Parathyroid adenoma (tissue), 2 donors: ENCODE results near the gene WDR5.

Source experiments
- H2AFZ ChIP-seq: fragments of 300-600 bp; sonication (generic); one replicate; pipeline ENCODE4 v1.7.0; 2017; ENCODE audit warnings: antibody characterized with exemption, mild to moderate bottlenecking
- H3K27ac ChIP-seq: fragments of 300-600 bp; sonication (generic); one replicate; pipeline ENCODE4 v1.7.0; 2017
- H3K27me3 ChIP-seq: fragments of 300-600 bp; sonication (generic); one replicate; pipeline ENCODE4 v1.7.0; 2017; ENCODE audit warnings: low read length; ENCODE audit not compliant: control insufficient read depth, insufficient read depth
- H3K36me3 ChIP-seq: fragments of 300-600 bp; sonication (generic); one replicate; pipeline ENCODE4 v1.7.0; 2017; ENCODE audit warnings: low read length; ENCODE audit not compliant: control insufficient read depth, insufficient read depth
- H3K4me1 ChIP-seq: fragments of 300-600 bp; sonication (generic); one replicate; pipeline ENCODE4 v1.7.0; 2017; ENCODE audit warnings: control low read depth
- H3K4me2 ChIP-seq: fragments of 300-600 bp; sonication (generic); one replicate; pipeline ENCODE4 v1.7.0; 2017; ENCODE audit warnings: low read length
- H3K4me3 ChIP-seq: fragments of 300-600 bp; sonication (generic); one replicate; pipeline ENCODE4 v1.7.0; 2017; ENCODE audit warnings: low read depth, low read length
- H3K79me2 ChIP-seq: fragments of 300-600 bp; sonication (generic); one replicate; pipeline ENCODE4 v1.7.0; 2017; ENCODE audit warnings: control low read depth
- H3K9ac ChIP-seq: fragments of 300-600 bp; sonication (generic); one replicate; pipeline ENCODE4 v1.7.0; 2017; ENCODE audit warnings: mild to moderate bottlenecking
- H3K9me3 ChIP-seq: fragments of 300-600 bp; sonication (generic); one replicate; pipeline ENCODE4 v1.7.0; 2017; ENCODE audit warnings: low read length; ENCODE audit not compliant: control insufficient read depth
- TF ChIP-seq, protein P1 (sequence below): fragments of 300-600 bp; sonication (generic); IDR thresholded peaks from one replicate; pipeline ENCODE4 v1.7.0; 2017; ENCODE audit warnings: antibody characterized with exemption, mild to moderate bottlenecking
- donor health status: primary hyperparathyroidism.

Gene WDR5

GRCh38 chr9:134152022-134152448 lies 16.2 kb downstream of the WDR5 start:
- Histone ChIP-seq H3K27ac (no peak overlapping the region), H3K4me1 (no peaks in the 10 kb centered on the region), H3K4me3 (no peak overlapping the region), H3K36me3 (no peaks in the 10 kb centered on the region), H3K9ac (no peak overlapping the region), H3K27me3 (no peaks in the 10 kb centered on the region), H3K4me2 (no peak overlapping the region), H2AFZ (no peak overlapping the region), H3K79me2 (no peaks in the 10 kb centered on the region), H3K9me3 (no peaks in the 10 kb centered on the region)
- TF ChIP-seq, protein P1, sequence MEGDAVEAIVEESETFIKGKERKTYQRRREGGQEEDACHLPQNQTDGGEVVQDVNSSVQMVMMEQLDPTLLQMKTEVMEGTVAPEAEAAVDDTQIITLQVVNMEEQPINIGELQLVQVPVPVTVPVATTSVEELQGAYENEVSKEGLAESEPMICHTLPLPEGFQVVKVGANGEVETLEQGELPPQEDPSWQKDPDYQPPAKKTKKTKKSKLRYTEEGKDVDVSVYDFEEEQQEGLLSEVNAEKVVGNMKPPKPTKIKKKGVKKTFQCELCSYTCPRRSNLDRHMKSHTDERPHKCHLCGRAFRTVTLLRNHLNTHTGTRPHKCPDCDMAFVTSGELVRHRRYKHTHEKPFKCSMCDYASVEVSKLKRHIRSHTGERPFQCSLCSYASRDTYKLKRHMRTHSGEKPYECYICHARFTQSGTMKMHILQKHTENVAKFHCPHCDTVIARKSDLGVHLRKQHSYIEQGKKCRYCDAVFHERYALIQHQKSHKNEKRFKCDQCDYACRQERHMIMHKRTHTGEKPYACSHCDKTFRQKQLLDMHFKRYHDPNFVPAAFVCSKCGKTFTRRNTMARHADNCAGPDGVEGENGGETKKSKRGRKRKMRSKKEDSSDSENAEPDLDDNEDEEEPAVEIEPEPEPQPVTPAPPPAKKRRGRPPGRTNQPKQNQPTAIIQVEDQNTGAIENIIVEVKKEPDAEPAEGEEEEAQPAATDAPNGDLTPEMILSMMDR = no peak

- H3K4me2 ChIP-seq = no peak overlapping the region
- no peaks in the 10 kb centered on the region for H3K27me3 ChIP-seq
- H3K36me3 ChIP-seq = no peaks in the 10 kb centered on the region
- H3K27ac ChIP-seq = no peak overlapping the region
- no peak overlapping the region for H3K9ac ChIP-seq
- no peak overlapping the region for H2AFZ ChIP-seq
- no peaks in the 10 kb centered on the region for H3K4me1 ChIP-seq
- H3K4me3 ChIP-seq = no peak overlapping the region
- H3K79me2 ChIP-seq = no peaks in the 10 kb centered on the region
- no peaks in the 10 kb centered on the region for H3K9me3 ChIP-seq
- TF ChIP-seq, protein P1 = no peak
Measured at GRCh38 chr9:134152488-134152887, 16.6 kb downstream of the WDR5 start.

DNA sequence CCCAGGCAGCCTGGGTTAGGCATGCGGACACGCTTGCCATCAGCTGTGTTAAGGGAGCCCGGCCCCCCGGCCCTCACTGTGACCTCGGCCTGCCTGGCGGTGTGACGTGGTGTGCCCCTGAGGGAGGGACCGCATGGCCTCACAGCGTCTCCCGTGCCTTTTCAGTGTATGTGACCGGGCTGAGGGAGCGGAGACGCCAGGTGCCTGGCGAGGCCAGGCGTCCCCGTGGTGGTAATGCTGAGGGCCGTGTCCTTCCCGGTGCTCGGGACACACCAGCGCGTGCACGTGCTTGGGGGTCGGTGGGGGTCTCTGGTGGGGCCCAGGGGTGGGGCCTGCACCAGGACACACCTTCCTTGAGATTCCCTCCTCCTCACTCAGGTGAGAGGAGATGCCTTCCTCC lies 17.6 kb downstream of the WDR5 start:
- H3K27ac ChIP-seq = no peak overlapping the region
- no peaks in the 10 kb centered on the region for H3K36me3 ChIP-seq
- no peak overlapping the region for H3K4me2 ChIP-seq
- no peaks in the 10 kb centered on the region for H3K79me2 ChIP-seq
- H3K9me3 ChIP-seq = no peaks in the 10 kb centered on the region
- H3K27me3 ChIP-seq = no peaks in the 10 kb centered on the region
- TF ChIP-seq, protein P1 = no peak
- no peak overlapping the region for H3K9ac ChIP-seq
- no peak overlapping the region for H3K4me3 ChIP-seq
- H2AFZ ChIP-seq = no peak overlapping the region
- no peaks in the 10 kb centered on the region for H3K4me1 ChIP-seq

GRCh38 chr9:134154262-134154701 lies 18.4 kb downstream of the WDR5 start:
- no peaks in the 10 kb centered on the region for H3K27me3 ChIP-seq
- no peak overlapping the region for H3K27ac ChIP-seq
- H3K36me3 ChIP-seq = no peaks in the 10 kb centered on the region
- no peaks in the 10 kb centered on the region for H3K79me2 ChIP-seq
- TF ChIP-seq, protein P1 = no peak
- H2AFZ ChIP-seq = no peak overlapping the region
- H3K4me1 ChIP-seq = no peaks in the 10 kb centered on the region
- H3K9ac ChIP-seq = no peak overlapping the region
- no peak overlapping the region for H3K4me2 ChIP-seq
- no peak overlapping the region for H3K4me3 ChIP-seq
- no peaks in the 10 kb centered on the region for H3K9me3 ChIP-seq

DNA sequence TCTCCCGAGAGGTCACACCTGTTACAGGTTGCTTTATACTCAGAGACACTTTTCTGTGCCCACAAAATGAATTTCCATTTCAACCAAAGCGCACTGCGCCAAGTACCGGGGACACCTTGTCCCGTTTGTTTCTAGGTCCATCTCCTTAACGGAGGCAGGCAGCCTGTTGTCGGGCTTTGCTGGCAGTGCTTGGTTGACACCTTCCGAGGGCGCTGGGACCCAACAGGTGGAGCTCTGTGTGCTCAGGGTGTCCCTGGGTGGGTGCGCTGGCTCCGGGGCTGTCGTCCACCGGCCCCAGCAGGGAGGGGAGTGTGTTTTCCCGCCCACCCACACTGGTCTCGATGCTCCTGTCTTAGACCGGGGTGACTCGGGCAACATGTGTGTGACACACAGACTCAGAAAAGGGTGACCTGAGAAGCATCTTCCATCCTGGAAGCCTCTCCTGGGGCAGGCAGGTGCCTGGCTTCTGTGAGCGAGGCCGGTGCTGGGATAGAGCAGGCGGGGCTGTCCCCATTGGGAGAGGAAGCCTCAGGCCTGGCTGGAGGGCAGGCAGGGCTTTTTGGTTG lies 20.0 kb downstream of the WDR5 start:
- TF ChIP-seq, protein P1 = no peak
- H3K27me3 ChIP-seq = no peaks in the 10 kb centered on the region
- H3K79me2 ChIP-seq = no peaks in the 10 kb centered on the region
- H3K9me3 ChIP-seq = no peaks in the 10 kb centered on the region
- no peaks in the 10 kb centered on the region for H3K36me3 ChIP-seq
- H3K4me3 ChIP-seq = no peak overlapping the region
- H3K4me2 ChIP-seq = no peak overlapping the region
- H3K27ac ChIP-seq = no peak overlapping the region
- no peak overlapping the region for H3K9ac ChIP-seq
- no peaks in the 10 kb centered on the region for H3K4me1 ChIP-seq
- H2AFZ ChIP-seq = no peak overlapping the region
